ENCODE data around the gene FAHD1.

FAHD1 gene

DNA sequence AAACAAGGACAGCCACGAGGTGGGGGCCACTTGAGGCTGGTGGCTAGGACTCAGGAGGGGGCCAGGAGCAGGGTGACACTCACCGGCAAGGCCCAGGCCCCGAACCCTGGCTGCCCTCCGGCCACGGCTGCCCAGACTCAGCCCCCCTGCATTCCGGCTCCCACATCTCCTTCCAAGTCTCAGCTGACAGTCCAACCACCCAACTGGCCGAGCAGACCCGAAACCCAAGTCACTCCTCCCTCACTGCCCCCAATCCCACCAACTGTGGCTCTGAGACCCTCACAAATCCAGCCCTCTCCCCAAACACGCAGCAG lies 9.8 kb upstream of the FAHD1 start:
- no peak for DNase-seq (ENCODE audit: low read depth in 2 of 2)

DNA sequence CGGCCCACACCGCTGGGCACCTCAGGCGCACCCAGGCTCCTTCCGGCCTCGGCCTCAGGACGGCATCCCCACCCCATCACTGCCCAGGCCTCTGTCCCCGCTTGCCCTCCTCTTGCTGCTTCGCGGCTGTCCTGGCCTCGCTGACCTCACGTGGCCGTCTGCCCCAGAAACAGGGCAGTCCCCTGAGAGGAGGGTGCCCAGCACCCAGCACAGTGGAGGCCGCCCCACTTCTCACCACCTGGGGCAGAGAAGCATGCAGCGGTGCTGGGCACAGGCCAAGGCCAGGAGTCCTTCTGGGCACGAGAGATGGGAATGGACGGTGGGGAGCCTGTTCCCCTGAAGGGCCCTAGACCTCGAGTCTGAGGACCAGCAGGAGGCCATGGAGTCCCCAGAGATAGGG lies 9.3 kb upstream of the FAHD1 start:
- no peak for DNase-seq (ENCODE audit: low read depth in 2 of 2)

DNA sequence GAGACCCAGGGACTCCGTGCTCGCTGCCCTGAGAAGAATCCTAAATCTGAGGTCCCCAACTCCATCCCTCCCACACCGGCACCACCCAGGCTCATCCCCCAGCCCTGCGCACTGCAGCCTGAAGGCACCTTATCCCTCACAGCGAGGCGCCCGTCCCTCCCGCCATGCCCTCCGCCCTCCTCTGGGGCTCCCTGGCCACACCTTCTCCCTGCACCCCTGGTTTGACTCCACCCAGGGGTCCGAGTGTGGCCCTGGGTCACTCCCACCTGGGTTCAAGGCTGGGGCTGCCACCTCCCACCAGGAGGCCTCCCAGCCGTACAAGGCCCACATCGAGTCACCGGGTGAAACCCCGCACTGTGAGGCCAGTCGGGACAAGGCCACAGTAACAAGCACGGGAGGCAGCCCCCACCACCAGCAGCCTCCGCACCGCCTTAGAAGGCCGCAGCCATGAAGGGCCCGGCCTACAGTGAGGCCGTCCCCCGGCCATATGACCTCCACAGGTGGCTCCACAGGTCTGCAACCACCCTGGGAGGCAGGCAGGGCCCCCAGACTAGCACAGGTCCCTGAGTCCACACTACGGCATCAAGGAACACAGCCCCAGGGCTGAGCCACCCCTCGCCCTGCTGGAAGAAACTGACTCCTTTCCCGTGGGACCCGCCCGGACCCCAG lies 8.7 kb upstream of the FAHD1 start:
- no peak for DNase-seq (ENCODE audit: low read depth in 2 of 2)

DNA sequence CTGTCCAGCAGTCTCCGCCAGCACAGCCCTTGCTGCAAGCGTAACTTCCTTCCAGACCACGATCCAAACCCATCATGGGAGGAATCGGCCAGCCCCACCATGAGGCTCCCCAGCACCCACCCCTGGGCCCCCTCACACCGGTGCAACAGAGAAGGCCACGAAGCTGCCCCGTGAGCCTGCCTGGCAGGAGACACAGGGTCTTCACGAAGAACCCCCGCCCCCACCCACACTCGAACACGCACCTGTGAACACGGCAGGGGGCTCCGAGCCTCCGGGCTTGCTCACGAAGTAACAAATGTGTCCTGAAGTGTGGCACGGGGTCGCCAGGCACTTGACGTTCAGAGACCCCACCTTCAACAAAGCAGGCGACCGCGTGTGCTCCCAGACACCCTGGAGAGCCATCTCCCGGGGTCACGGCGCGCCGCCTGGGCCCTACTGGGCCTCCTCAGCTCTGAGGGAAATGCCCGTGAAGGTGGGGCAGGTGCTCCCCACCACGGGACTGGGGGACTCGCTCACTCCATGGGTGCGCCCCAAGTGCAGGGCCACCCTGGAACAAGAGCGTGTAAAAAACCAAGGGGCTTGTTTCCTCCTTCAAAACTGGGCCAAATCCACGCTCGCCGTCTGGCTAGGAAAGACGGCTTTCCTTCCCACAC lies 8.0 kb upstream of the FAHD1 start:
- no peak for DNase-seq (ENCODE audit: low read depth in 2 of 2)

DNA sequence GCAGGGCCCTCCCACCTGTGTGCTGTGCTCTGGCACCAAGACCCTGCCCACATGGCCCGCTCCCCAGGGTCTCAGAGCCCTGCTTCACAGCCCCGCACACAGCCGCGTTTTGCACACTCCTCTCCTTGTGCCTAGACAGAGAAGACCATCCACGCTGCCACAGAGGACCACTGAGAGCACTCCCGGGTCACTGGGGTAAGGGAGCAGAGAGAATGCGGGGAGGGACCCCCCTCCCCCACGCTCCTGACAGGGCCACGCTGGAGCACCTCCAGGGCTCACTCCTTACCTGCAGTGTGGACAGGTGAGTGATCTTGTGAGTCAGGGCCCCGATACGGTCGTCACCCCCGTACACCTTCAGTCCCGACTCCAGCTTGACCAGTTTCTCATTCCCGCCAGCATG lies 7.4 kb upstream of the FAHD1 start:
- DNase-seq (ENCODE audit: low read depth in 2 of 2) = no peak

DNA sequence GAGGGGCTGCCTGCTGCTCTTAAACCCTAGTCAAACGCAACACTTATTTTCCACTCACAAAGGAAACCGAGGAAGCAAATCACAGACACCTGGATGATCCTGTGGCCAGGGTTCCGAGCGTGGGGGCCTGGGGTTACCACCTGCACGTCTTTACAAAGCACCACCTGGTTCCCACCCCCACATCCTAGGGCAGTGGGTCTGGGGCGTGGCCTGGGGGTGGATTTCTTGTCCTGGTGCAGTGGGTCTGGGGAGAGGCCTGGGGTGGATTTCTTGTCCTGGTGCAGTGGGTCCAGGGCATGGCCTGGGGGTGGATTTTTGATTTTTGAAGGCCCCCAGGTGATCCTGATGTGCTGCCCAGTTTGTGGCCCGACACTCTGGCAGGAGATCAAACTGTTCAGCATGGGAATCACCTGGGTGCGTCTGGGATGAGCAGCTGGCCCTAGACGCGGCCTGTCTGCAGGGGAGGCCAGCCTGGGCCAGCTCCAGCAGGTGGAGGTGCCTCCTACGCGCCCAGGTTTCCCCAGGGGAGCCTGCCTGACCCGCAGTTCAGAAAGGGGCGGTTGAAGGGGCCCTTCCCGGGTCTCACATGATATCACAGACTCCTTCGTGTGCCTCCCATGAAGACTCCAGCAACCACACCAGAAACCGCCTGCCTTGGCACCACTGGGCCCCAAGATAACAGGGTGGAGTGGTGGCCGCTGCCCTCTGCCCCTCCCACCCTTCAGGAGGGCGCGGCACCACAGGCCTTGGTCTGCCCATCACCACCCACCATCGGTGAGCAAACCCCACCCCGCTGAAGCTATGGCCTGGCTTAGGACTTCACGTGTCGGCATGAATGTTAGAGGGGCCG lies 6.7 kb upstream of the FAHD1 start:
- DNase-seq (ENCODE audit: low read depth in 2 of 2) = no peak

DNA sequence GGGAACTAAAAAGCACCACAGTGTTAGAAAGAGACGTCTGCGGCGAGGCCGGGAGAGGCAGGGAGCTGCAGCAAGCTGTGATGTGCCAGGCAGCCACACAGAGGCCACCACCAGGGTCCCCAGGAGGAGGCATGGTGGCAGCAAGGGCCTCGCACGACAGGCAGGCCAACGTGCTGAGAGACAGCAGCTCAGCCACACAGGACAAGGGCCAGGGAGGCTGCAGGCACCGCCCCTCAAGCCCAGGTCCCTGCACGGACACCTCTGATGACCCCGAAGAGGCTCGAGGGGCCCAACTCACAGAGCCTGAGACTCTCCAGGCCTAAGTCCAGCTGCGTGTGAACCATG lies 6.1 kb upstream of the FAHD1 start:
- no peak for DNase-seq (ENCODE audit: low read depth in 2 of 2)

DNA sequence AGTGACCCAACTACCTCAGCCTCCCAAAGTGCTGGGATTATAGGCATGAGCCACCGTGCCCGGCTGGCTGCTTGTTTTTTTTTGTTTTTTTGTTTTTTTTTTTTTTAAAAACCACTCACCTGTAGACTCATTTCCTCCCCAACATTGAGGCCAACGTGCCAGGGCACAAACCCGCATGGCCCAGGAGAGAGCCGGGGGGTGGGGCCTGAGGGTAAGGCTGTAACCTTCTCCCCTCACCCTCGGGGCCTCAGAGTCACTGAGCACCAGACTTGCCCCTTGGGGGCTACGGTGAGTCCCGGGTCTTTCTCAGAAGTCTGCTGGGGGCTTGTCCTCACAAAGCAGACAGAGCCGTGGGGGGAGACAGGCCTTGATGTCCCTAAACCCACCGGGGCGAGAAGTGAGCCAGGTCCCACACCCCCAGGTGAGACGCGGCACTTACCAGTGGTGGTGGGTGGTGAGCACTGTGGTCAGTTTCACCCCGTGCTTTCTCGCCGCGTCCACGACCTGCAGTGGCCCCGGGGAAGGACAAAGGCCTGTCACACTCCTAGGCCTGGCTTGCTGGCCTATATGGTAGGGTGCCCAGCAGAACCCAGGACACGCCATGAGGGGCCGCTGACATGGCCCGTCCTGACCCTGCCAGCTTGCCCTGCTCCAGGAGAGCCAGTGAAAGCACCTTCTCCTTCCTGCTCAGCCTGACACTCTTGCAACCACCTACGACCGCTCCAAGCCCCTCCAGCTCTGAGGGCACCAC lies 5.0 kb upstream of the FAHD1 start:
- no peak for DNase-seq (ENCODE audit: low read depth in 2 of 2)

DNA sequence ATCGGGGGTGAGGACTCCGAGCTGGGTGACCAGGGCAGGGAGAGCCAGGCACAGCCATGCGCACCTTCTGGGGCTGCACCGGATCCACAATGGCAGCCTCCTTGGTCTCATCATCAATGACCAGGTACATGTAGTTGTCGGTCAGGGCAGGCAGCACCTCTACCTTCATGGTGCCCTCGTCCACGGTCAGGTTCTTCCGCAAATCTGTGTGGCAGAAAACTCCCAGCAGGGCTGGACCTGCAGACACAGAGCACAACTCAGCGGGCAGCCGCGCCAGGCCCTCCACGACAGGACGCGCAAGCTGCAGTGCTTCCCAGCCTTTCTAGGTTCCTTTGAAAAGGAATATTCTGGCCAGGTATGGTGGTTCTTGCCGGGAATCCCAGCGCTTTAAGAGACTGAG lies 4.2 kb upstream of the FAHD1 start:
- no peak for DNase-seq (ENCODE audit: low read depth in 2 of 2)

DNA sequence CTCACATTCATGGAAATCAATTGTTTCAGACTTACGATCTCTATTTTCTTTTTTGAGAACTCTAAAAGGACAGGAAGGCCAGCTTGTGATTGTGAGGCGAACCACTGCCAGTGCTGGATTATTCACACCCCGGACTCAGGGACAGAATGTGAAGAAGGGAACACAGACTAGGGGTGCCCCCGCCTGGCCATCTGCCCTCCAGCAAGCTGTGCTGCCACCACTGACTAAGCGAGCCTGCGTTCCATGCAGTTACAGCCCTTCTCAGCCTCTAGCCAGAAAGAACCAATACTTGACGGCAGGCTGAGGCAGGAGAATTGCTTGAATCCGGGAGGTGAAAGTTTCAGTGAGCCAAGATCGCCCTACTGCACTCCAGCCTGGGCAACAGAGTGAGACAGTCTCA lies 3.2 kb upstream of the FAHD1 start:
- DNase-seq (ENCODE audit: low read depth in 2 of 2) = no peak

DNA sequence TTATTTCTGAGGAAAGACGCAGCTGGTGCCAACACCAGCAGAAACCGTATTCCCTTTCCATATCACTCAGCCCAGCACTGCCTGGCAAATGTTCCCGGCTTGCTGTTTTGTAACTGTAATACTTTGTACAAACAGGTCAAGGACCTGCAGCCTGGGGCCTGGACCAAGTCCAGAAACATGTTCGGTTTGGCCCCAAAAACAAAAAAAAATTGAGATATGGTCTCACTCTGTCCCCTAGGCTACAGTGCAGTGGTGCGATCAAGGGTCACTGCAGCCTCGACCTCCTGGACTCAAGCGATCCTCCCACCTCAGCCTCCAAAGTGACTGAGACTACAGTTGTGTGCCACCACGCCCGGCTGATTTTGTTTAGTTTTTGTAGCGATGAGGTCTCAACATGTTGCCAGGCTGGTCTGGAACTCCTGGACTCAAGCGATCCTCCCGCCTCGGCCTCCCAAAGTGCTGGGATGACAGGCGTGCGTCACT lies 1.6 kb upstream of the FAHD1 start:
- DNase-seq (ENCODE audit: low read depth in 2 of 2) = no peak

DNA sequence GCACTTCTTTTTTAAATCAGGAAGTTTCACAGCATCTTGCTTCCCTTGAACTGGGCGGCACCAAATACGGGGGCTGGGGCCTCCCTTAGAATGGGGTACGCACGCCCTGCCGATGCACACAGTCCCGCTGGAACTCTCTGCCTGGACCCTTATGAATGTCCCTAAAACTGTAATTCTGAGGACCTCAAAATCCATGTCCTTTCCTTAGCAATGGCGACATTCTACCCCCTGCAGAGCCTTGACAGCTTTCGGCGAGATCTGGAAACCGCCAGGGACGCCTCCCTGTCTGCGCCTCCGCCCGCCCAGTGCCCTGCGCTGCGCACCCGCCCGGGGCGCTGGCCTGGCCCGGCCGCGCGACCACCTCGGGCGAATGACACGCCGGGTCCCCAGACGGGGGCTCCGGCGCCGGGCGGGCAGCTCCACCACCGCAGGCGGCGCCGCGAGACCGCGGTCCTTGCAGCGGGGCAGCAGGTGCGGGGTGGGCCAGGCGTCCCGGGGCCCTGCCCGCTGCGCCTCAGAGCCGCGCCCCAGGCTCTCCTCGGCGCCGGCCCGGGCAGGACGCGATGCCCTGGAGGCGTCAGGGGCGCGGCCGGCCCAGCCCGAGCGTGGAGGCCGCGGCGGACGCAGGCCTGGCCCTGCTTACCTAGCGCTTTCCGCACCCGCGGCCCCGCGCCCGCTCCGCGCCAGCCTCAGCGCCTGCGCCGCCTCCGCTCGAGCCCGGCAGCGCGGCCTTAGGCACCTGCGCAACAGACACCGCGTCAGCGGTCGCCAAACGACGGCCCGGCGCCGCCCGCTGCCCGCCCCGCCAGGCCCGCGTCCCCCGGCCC lies 929 bp upstream of the FAHD1 start:
- no peak for DNase-seq (ENCODE audit: low read depth in 2 of 2)

DNA sequence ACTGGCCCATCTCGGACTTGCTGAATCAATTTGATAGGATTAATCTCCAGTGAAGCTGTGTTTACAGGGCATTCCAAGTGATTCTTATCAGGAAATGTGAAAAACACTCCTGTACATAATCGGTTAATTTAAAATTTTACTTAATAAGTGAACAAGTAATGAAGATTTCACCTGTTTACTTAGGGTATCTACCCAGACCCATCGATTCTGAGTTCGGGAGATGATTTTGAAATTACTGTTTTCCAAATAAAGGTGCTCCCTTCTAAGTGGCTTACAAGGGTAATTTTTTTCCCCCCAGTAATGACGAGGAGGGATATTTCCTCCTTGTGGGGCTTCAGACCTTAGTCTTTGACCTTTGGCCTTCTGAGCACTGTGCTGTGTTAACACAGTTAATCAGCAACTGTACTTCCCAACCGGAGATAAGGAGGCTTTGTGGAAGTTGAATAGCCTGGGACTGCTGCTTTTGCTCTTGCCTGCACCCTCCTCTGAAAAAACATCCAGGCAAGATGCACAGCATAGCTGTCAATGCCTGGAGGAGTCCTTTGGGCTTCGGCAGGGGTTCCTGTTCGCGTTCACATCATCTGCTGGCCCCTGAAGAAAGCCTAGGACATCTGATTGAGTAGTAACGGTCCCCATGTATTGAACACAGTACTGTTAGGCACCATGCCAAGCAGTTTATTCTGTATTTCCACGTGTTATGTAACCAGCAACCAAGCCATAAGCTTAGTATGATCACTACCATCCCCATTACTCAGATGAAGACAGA lies 1.8 kb downstream of the FAHD1 start:
- DNase-seq (ENCODE audit: low read depth in 2 of 2) = no peak

DNA sequence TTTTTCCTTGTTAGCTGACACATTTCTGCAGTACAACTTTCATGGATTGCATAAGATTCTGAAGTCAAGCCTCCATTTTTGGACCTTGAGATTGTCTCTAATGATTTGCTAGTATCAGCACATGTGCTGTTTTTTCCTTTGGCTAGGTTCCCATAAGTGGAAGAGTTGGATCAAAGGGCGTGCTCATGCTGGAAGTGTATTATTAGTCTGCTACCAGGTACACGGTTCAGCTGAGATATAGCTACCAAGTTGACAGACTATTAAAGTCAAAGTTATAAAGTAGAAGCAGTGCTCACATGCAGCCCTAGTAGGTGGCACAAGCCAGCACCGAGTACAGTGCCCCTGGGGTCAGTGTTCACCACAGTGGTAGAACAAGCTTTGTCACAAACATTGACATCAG lies 3.2 kb downstream of the FAHD1 start:
- no peak for DNase-seq (ENCODE audit: low read depth in 2 of 2)

DNA sequence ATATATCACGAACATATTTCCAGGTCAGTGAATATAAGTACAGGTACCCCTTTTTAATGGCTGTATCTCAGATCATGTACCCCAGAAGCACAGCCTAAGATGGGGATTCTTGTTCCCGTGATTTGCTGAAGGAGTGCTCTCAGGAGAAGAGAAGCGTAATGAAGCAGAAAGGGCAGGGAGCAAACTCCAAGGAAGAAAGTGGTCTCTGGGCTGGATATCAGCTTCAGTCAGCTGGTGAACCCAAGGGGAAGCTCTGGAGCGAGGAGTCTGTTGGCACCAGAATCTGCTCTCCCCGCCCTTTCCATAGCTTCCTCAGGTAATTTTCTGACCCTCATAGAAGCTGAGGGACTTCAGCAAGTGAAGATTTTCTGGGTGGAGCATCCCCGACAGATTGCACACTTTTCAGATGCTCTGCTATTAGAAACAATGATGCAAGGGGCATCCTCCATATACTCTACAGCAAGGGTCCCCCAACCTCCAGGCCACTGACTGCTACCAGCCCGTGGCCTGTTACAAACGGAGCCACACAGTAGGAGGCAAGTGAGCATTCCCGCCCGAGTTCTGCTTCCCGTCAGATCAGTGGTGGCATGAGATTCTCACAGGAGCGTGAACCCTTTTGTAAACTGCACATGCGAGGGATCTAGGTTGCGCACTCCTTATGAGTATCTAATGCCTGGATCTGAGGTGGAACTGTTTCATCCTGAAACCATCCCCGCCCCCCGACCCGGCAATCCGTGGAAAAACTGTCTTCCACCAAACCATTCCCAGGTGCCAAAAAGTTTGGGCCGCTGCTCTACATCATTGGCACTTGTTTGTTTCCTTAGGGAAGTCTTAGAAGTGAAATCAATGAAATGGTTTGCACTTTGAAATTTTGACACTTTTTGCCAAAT lies 4.4 kb downstream of the FAHD1 start:
- DNase-seq (ENCODE audit: low read depth in 2 of 2) = no peak

DNA sequence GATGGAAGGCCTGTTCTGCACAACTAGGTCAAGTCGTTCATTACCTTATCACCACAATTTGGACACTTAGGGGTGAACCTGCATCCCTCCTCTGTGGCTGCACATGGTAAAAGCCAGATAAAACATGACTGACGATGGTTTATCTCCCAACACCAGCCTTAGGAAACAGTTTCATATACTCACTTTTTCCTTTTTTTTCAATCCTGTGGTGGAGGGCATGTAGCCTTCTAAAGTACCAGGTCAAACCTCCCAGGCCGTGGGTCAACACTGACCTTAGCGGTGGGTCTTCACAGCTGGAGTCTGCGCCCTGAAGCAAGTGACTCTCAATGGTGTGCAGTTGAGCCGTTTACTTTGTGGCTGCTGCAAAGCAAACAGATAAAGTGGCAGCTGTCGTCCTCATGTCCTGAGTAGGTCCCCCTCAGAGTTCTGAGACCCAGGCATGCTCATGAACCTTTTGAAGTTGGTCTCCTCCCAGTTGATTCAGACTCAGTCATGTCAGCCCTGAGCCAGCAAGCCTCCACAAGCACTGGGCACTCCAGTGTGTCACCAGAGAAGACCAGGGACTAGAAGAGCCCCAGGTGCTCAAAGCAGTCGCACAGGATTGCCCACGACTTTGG lies 5.9 kb downstream of the FAHD1 start:
- DNase-seq (ENCODE audit: low read depth in 2 of 2) = no peak

DNA sequence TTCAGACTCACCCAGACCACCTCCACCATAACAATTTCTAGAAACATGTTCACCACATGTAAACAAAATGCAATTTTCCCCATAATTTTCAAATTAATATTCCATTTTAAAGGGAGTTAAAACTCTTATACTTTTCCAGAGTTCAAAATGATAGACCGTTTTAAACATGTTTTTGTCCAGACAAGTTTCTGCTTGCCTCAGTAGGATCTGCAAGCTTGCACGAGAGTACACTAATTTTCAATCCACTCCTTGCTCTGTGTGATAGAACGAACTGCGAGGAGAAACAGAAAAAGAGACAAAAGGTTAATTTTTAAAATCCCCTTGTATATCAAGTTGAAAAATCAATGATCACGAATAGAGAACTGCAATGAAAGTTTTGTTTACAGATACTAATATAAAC lies 7.1 kb downstream of the FAHD1 start:
- no peak for DNase-seq (ENCODE audit: low read depth in 2 of 2)

DNA sequence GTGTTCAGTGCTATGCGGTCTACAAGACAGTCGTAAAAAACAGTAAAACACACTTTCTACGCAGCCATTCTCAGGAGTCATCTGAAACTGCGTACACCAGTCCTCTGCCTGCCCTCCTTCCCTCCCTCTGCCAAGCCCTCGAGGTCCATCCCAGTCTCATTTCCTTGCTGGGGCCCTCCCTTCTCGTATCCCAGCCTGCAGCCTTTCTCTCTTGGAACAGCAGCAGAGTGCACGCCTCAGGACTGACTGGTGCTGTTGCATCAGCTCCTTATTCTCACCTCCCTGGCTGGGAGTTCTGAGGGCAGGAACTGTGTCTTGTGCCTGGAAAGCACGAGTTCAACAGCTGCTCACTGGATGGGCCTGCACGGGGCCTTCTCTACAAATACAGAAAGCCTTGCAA lies 12.5 kb downstream of the FAHD1 start:
- peak; percentile 59 to 60 for DNase-seq (ENCODE audit: low read depth in 2 of 2)

DNA sequence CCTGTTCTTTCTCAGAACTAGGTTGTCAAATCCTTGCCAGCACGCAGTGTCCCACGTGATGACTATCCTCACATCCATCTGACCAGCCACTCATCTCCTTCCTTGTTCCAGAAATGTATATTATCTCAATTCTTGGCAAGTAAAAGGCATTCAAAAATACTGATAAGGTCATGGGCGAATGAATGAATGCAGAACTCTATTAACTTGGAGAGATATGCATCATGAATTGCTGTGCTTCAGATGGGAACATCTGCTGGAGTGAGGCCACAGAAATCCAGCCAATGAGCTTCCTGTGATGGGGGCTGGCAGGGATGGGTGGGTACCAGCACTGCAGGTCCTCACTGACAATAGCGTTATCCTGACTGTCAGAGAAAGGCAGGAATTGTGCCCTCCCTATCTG lies 19.0 kb downstream of the FAHD1 start:
- DNase-seq (ENCODE audit: low read depth in 2 of 2) = no peak
